ENCODE results near the gene MYOC. TPM values are rescaled to one million over a fixed set of nuclear protein-coding genes. Genes with fewer than 3 reads are reported as not detected.

The MYOC gene
- polyA plus RNA-seq, 1 donor from 2014 or later, result not detected

- no peaks in the 10 kb centered on the region for H3K9me3 ChIP-seq (ENCODE audit: low read length)
- no peaks in the 10 kb centered on the region for H3K9me2 ChIP-seq (ENCODE audit: insufficient read depth, low read length)
- H3K27me3 ChIP-seq (ENCODE audit: insufficient read depth, low read depth, low read length), result no peaks in the 10 kb centered on the region
- no peaks in the 10 kb centered on the region for H3K79me2 ChIP-seq (replicated peaks; ENCODE audit: insufficient read depth, low read length)
- no peaks in the 10 kb centered on the region for H4K20me1 ChIP-seq (ENCODE audit: insufficient read depth)
- H3F3A ChIP-seq (ENCODE audit: insufficient read depth, low read length, poor library complexity, severe bottlenecking), result no peaks in the 10 kb centered on the region
- H3K4me3 ChIP-seq (ENCODE audit: low read length), result no peak overlapping the region
- no peak overlapping the region for H2AFZ ChIP-seq (ENCODE audit: low read depth, low read length)
- no peak overlapping the region for H3K9ac ChIP-seq (ENCODE audit: low read length)
- no peak for TF ChIP-seq MXI1 (conservative IDR thresholded peaks at IDR 0.05; ENCODE audit: poor library complexity, severe bottlenecking)
- no peak for TF ChIP-seq EP300 (conservative IDR thresholded peaks at IDR 0.05; ENCODE audit: poor library complexity, severe bottlenecking)
- TF ChIP-seq EZH2 (IDR thresholded peaks at IDR 0.05; ENCODE audit: borderline replicate concordance, insufficient read depth, low read length, poor library complexity, severe bottlenecking), result no peak
- TF ChIP-seq REST (IDR thresholded peaks at IDR 0.05; ENCODE audit: borderline replicate concordance), result no peak
- no peak for TF ChIP-seq SMC3 (conservative IDR thresholded peaks at IDR 0.05; ENCODE audit: poor library complexity)
- TF ChIP-seq CTCF (IDR thresholded peaks at IDR 0.05; ENCODE audit: poor library complexity, severe bottlenecking), result no peak
- no peak for TF ChIP-seq TAF1 (IDR thresholded peaks at IDR 0.05; ENCODE audit: low read depth)
- TF ChIP-seq RAD21 (conservative IDR thresholded peaks at IDR 0.05), result no peak
- TF ChIP-seq POLR2AphosphoS5 (IDR thresholded peaks at IDR 0.05), result no peak
- H3K4me2 ChIP-seq (ENCODE audit: low read length), result no peak overlapping the region
- no peak overlapping the region for H3K27ac ChIP-seq (ENCODE audit: low read length)
- no peaks in the 10 kb centered on the region for H3K36me3 ChIP-seq (ENCODE audit: insufficient read depth, low read length)
Measured at GRCh38 chr1:171625225-171625624, 27.3 kb downstream of the MYOC start.

GRCh38 chr1:171623651-171624331, 28.7 kb downstream of the MYOC start:
- Histone ChIP-seq H3K4me2 (ENCODE audit: low read length) (no peak overlapping the region), H3K9me2 (ENCODE audit: insufficient read depth, low read length) (no peaks in the 10 kb centered on the region), H3K27me3 (ENCODE audit: insufficient read depth, low read depth, low read length) (no peaks in the 10 kb centered on the region), H3K9ac (ENCODE audit: low read length) (no peak overlapping the region), H3F3A (ENCODE audit: insufficient read depth, low read length, poor library complexity, severe bottlenecking) (no peaks in the 10 kb centered on the region), H4K20me1 (ENCODE audit: insufficient read depth) (no peaks in the 10 kb centered on the region), H3K36me3 (ENCODE audit: insufficient read depth, low read length) (no peaks in the 10 kb centered on the region), H2AFZ (ENCODE audit: low read depth, low read length) (no peak overlapping the region), H3K27ac (ENCODE audit: low read length) (no peak overlapping the region), H3K79me2 (replicated peaks; ENCODE audit: insufficient read depth, low read length) (no peaks in the 10 kb centered on the region), H3K4me3 (ENCODE audit: low read length) (no peak overlapping the region), H3K9me3 (ENCODE audit: low read length) (no peaks in the 10 kb centered on the region)
- TF ChIP-seq RAD21 (conservative IDR thresholded peaks at IDR 0.05), result no peak
- no peak for TF ChIP-seq POLR2AphosphoS5 (IDR thresholded peaks at IDR 0.05)
- no peak for TF ChIP-seq MXI1 (conservative IDR thresholded peaks at IDR 0.05; ENCODE audit: poor library complexity, severe bottlenecking)
- no peak for TF ChIP-seq EP300 (conservative IDR thresholded peaks at IDR 0.05; ENCODE audit: poor library complexity, severe bottlenecking)
- no peak for TF ChIP-seq SMC3 (conservative IDR thresholded peaks at IDR 0.05; ENCODE audit: poor library complexity)
- no peak for TF ChIP-seq TAF1 (IDR thresholded peaks at IDR 0.05; ENCODE audit: low read depth)
- TF ChIP-seq CTCF (IDR thresholded peaks at IDR 0.05; ENCODE audit: poor library complexity, severe bottlenecking), result no peak
- TF ChIP-seq REST (IDR thresholded peaks at IDR 0.05; ENCODE audit: borderline replicate concordance), result no peak
- TF ChIP-seq EZH2 (IDR thresholded peaks at IDR 0.05; ENCODE audit: borderline replicate concordance, insufficient read depth, low read length, poor library complexity, severe bottlenecking), result no peak

All from neural cell (in vitro differentiated cells).